ENCODE results near the gene IFI27.

Gene IFI27

DNA sequence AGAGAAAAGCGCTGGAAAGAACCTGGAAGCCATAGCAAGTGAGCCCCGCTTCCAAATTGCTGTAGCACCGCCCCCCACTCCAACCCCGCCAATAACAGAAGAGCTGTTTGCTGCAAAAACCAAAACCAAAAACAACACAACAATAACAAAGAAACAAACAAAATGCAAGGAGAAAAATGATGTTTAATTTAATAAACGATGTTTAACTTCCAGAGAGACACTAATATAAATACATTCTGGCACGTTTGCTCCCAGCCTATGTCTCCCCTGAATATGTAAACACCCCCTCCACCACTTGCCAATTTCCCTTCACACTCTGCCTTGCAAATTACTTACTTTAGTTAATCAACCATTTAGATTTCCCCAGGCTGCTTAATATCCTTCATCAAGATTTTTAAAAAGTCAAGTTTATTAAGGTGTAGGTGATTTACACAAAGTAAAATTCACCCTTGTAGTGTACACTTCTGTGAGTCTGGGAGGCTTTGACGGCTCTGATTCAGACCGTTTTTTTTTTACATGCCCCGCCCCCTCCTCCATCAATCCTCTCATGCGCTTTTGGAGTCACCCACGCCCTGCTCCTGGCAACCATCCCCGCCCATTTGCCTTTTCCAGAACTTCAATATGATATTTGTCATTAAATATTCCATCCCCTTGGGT is 19.4 kb downstream of the IFI27 start:
- Histone ChIP-seq H2AFZ (ENCODE audit: low read depth, low read length) (peak overlapping the region; percentile 95), H3K9ac (ENCODE audit: low read depth, low read length) (peak overlapping the region; percentile 61), H4K20me1 (ENCODE audit: insufficient read depth, low read length) (no peaks in the 10 kb centered on the region; the same call in 1 of the 2 replicates), H3K27ac (ENCODE audit: low read length) (peak overlapping the region; percentile 8; the same call in 1 of the 2 replicates), H3K9me3 (ENCODE audit: insufficient read depth, low read length, severe bottlenecking) (no peaks in the 10 kb centered on the region), H3K4me1 (ENCODE audit: insufficient read depth, low read length) (peaks cover 23% of the 10 kb centered on the region), H3K4me3 (ENCODE audit: low read depth in 1 of 2, low read length in 2 of 2) (peak overlapping the region; percentile 35 to 77; a peak in 3 of 4 replicates), H3K79me2 (ENCODE audit: insufficient read depth, low read length) (no peaks in the 10 kb centered on the region), H3K27me3 (ENCODE audit: insufficient read depth, low read length, poor library complexity) (no peaks in the 10 kb centered on the region), H3K36me3 (ENCODE audit: insufficient read depth, low read length) (no peaks in the 10 kb centered on the region), H3K4me2 (ENCODE audit: insufficient read depth, low read length) (peak overlapping the region; percentile 87)
- ATAC-seq (ENCODE audit: insufficient read depth, low read depth) (peak; percentile 42; the same call in 1 of the 3 replicates), DNase-seq (peak; percentile 24)
- TF ChIP-seq, protein P1, sequence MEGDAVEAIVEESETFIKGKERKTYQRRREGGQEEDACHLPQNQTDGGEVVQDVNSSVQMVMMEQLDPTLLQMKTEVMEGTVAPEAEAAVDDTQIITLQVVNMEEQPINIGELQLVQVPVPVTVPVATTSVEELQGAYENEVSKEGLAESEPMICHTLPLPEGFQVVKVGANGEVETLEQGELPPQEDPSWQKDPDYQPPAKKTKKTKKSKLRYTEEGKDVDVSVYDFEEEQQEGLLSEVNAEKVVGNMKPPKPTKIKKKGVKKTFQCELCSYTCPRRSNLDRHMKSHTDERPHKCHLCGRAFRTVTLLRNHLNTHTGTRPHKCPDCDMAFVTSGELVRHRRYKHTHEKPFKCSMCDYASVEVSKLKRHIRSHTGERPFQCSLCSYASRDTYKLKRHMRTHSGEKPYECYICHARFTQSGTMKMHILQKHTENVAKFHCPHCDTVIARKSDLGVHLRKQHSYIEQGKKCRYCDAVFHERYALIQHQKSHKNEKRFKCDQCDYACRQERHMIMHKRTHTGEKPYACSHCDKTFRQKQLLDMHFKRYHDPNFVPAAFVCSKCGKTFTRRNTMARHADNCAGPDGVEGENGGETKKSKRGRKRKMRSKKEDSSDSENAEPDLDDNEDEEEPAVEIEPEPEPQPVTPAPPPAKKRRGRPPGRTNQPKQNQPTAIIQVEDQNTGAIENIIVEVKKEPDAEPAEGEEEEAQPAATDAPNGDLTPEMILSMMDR (IDR thresholded peaks at IDR 0.05; ENCODE audit: borderline replicate concordance, extremely low read depth, low read length, poor library complexity, severe bottlenecking): no peak

DNA sequence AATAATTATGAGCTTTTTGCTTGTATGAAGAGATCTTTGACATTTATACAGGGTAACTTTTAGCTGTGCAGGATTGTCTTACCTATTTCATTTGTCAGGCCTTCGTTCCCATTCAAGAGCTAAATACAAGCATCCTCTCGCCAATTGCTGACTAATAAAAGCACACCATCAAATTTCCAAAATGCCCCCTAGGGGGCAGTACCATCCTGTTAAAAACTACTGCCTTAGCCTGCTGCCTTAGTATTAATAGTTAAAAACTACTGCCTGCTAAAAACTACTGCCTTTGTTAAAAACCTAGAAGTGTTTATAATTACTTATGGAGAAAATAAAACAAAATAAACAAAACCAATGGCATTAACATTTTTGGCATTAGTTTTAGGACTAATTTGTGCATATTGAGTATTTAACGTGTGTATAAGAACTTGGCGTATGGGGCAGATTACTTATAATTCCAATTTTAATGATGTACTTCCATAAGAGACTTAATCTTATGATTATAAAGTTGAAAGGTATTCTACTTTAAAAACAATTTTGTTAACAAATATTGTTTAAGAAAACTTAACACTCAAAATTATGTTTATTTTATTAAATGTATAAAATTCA is 21.9 kb downstream of the IFI27 start:
- Histone ChIP-seq H3K9me3 (ENCODE audit: insufficient read depth, low read length, severe bottlenecking) (no peaks in the 10 kb centered on the region), H3K4me3 (ENCODE audit: low read depth in 1 of 2, low read length in 2 of 2) (no peak overlapping the region), H3K4me1 (ENCODE audit: insufficient read depth, low read length) (peaks cover 23% of the 10 kb centered on the region), H3K27ac (ENCODE audit: low read length) (no peak overlapping the region), H2AFZ (ENCODE audit: low read depth, low read length) (no peak overlapping the region), H3K36me3 (ENCODE audit: insufficient read depth, low read length) (no peaks in the 10 kb centered on the region), H3K27me3 (ENCODE audit: insufficient read depth, low read length, poor library complexity) (no peaks in the 10 kb centered on the region), H4K20me1 (ENCODE audit: insufficient read depth, low read length) (no peaks in the 10 kb centered on the region), H3K4me2 (ENCODE audit: insufficient read depth, low read length) (no peak overlapping the region), H3K9ac (ENCODE audit: low read depth, low read length) (no peak overlapping the region), H3K79me2 (ENCODE audit: insufficient read depth, low read length) (no peaks in the 10 kb centered on the region)
- peak; percentile 53; the same call in 2 of the 3 replicates for ATAC-seq (ENCODE audit: insufficient read depth, low read depth)
- TF ChIP-seq, protein P1 (IDR thresholded peaks at IDR 0.05; ENCODE audit: borderline replicate concordance, extremely low read depth, low read length, poor library complexity, severe bottlenecking): peak; percentile 82
- no peak for TF ChIP-seq EZH2 (IDR thresholded peaks at IDR 0.05; ENCODE audit: borderline replicate concordance, low read depth, low read length, severe bottlenecking)
- peak; percentile 68 for DNase-seq

DNA sequence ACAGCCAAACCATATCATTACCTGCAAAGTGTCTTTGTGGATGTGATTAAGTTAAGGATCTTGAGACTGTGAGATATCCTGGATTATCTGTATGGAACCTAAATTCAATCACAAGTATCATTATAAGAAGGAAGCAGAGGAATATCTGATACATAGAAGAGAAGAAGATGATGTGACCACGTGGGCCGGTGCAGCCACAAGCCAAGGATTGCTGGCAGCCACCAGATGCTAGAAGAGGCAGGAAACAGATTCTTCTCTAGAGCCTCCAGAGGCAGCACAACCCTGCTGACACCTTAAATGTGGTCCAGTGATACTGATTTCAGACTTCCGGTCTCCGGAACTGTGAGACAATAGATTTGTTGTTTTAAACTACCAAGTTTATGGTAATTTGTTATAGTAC is 24.9 kb downstream of the IFI27 start:
- Histone ChIP-seq H3K4me3 (ENCODE audit: low read depth in 1 of 2, low read length in 2 of 2) (no peak overlapping the region), H3K27me3 (ENCODE audit: insufficient read depth, low read length, poor library complexity) (no peaks in the 10 kb centered on the region)

More for the DNA sequence above, 24.9 kb downstream of the IFI27 start:
- Histone ChIP-seq H2AFZ (ENCODE audit: low read depth, low read length) (no peak overlapping the region), H3K4me1 (ENCODE audit: insufficient read depth, low read length) (peaks cover under 1% of the 10 kb centered on the region), H3K4me2 (ENCODE audit: insufficient read depth, low read length) (no peak overlapping the region), H4K20me1 (ENCODE audit: insufficient read depth, low read length) (no peaks in the 10 kb centered on the region), H3K9ac (ENCODE audit: low read depth, low read length) (no peak overlapping the region), H3K9me3 (ENCODE audit: insufficient read depth, low read length, severe bottlenecking) (no peaks in the 10 kb centered on the region), H3K36me3 (ENCODE audit: insufficient read depth, low read length) (no peaks in the 10 kb centered on the region), H3K27ac (ENCODE audit: low read length) (no peak overlapping the region), H3K79me2 (ENCODE audit: insufficient read depth, low read length) (no peaks in the 10 kb centered on the region)
- no peak for DNase-seq
- ATAC-seq (ENCODE audit: insufficient read depth, low read depth): no peak
- no peak for TF ChIP-seq EZH2 (IDR thresholded peaks at IDR 0.05; ENCODE audit: borderline replicate concordance, low read depth, low read length, severe bottlenecking)
- TF ChIP-seq, protein P1 (IDR thresholded peaks at IDR 0.05; ENCODE audit: borderline replicate concordance, extremely low read depth, low read length, poor library complexity, severe bottlenecking): no peak
